ENCODE results near the gene SMARCC1.
"Not testable (repeated sequence)": the region's sequence is repeated elsewhere in the genome, so short reads cannot be mapped to it uniquely, and the experiment has no call there.

The SMARCC1 gene

DNA sequence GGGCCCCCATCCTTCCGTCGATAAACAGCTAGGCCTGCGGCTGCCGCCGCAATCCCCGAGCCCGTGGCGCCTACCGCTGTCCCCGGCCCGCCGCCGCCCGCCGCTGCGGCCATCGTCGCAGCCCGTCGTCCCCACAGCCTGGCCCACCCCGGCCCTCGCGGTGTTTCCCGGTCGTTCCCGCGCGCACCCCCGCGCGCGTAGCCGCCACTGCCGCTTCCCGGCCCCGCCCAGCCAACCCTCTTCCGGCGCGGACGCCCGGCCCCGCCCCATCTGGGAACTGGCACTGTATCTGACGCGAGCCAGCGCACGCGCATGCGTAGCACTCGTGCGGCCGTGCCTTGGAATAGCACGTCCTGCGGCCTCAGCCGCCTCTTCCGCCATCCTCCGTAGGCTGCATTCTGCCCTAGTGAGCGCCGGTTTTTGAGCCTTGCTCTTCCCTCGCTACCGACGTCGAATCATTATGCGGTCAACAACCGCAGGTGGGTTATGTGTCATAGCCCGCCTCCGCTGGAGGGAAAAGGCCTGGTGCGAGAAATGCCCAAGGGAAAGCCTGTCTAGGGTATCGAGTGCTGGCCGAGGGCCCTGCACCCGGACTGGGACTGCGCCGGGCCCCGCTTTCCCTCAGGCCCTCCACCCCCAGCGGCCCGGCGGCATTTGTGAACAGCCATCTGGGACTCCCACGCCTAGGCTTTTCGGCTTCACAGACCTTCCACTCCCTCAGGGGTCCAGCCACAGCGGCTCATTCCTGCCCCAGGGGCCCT is at the start of gene SMARCC1:
SMARCC1 (minus strand) TSS at position 209 of the 761 bp plus-strand sequence; CDS start at position 113, 96 bp downstream.
- peak; percentile 92 to 96 for DNase-seq (ENCODE audit: low read depth in 1 of 2, low spot score in 1 of 2)

DNA sequence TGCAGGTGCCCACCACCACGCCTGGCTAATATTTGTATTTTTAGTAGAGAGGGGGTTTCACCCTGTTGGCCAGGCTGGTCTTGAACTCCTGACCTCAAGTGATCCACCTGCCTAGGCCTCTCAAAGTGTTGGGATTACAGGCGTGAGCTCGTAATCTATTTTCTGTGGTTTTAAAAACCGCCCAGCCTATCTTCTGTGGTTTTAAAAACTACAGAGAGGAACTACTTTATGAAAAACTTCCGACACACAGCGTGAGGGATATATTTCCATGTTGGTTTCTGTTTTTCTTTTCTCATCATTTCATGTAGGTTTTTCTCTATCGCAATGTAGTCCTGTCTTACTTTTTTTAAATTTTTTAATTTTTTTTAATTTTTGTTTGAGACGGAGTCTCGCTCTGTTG is 47.8 kb upstream of the SMARCC1 start:
- not testable (repeated sequence) for DNase-seq (ENCODE audit: low read depth in 1 of 2, low spot score in 1 of 2)

- DNase-seq (ENCODE audit: low read depth in 1 of 2, low spot score in 1 of 2), result no peak
Measured at GRCh38 chr3:47825590-47825989, 43.9 kb upstream of the SMARCC1 start.

DNA sequence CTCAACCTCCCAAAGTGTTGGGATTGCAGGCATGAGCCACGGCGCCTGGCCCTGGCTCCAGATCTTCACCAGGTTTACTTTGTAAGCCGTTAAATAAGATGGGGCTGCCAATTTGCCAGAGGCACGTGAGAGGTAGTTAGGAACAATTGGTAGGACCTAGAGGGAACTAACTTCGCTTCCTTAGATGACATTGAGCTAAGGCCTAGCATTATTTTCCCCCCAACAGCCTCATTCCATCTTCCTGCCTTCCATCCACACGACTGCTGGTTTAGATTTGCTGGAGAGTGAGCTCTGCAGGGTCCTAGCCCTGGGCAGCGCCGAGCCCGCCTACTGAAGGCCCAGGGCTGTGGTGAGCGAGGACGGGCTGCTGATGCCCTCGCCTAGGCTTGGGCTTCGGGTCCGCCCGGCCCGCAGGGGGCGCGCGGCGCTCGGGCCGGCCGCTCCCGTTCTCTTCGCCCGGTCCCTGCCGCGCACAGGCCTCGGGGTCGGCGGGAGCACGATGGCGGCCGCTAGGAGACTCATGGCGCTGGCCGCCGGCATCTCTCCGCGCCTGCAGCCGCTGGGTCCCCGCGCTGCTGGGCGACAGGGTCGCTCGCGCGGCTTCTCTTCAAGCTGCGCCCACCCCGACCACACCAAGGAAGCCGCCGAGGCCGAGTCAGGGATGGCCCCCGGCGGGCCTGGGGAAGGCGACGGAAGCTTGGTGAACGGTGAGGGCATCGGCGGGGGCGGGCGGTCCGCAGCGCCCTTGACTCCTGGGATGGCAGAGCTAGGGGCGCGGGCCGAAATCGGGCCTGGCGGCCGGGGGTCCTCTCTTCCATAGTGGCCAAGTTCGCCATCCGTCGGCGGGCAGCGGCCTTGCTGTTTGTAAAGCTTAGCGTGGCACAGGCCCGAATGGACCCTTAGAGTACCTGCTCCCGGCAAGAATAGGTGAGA is 43.1 kb upstream of the SMARCC1 start:
- peak; percentile 59 to 66 for DNase-seq (ENCODE audit: low read depth in 1 of 2, low spot score in 1 of 2)

DNA sequence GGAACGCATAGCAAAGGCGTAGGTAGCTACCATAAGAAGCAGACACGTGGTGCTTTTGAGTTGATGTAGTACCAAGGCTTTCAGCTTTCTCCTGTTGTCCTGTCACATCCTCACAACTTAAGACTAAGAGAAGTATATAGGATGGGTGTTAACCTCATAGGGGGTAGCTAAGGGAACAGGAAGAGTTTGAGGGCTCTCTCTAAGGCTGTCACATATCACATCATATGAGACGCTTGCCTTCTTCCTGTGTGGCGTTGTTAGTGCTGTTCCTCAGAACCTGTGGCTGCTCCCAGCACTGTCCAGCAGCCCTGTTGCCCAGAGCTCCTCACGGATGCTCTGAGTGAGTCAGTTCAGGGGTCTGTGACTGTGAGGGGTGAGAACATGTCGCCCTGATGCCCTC is 35.9 kb upstream of the SMARCC1 start:
- no peak for DNase-seq (ENCODE audit: low read depth in 1 of 2, low spot score in 1 of 2)

DNA sequence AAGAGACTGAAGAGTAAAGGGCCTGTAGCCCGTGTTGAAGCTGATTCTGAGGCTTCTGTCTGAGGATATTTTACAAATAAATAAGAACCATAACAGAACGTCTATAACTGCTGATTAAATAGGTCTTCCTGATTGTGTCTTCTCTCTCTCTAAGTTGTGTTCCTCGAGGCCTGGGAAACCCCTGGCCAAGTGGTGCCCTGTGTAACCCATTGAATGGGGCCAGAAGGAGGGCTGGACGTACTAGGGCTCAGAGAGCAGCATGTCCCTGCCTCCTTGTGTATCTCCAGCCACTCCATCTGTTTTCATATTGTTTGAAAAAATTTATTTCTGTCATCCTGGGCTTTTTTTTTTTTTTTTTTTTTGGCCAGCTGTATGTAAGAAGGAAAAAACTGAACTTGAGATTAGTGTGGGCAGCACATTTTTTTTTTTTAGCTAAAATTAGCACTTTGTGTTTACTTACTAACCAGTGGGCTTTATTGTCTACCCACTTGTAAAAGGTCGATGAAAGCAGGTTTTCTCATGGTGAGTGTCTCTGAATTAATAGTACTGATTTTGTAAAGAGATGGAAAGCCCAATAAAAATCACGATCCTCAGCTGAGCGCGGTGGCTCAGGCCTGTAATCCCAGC is 32.0 kb upstream of the SMARCC1 start:
- DNase-seq (ENCODE audit: low read depth in 1 of 2, low spot score in 1 of 2), result no peak

DNA sequence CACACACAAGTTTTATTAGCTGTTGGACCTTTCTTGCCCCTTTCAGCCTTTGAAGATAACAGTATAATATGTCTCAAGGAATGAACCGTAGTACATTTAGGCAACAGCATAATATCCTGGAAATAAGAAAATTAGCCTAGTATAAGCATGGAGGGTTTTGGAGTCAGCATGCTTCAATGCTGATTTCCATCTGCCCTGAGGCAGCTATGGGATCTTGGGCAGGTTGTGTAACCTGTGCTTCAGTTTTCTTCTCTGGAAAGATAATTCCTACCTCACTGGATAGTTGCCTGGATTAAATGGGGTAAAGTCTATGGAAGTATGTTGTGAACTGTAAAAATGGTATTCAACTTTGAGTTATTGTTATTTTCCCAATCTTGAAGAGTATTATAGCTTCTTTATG is 22.9 kb upstream of the SMARCC1 start:
- no peak for DNase-seq (ENCODE audit: low read depth in 1 of 2, low spot score in 1 of 2)

DNA sequence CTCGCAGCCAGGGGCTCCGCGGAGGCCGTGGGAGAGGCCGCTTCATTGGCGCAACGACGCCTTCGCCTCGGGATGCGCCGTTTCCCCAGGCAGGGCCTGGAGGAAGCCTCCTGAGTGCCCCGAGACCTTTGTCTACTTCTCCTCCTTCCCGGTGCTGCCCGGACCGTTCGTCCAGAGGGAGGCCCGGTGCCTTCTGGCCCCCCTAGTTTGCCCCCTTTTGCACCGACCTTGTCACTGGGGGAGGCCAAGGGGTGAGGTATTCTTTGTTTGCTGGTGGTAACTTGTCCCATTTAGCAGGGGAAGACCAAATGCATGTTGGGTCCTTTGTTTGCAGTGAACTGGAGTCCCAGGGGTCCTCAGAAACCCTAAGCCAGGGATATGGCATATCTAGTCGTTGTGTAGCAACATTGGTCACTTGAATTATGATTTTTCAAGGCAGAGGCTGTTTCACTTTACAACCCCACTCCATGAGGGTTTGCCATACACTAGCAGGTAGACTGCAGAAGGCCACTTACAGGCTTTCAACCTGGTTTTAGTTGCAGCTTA is 21.9 kb upstream of the SMARCC1 start:
- DNase-seq (ENCODE audit: low read depth in 1 of 2, low spot score in 1 of 2), result no peak

- DNase-seq (ENCODE audit: low read depth in 1 of 2, low spot score in 1 of 2), result peak; percentile 68 to 85
Measured at GRCh38 chr3:47802734-47803479, 21.2 kb upstream of the SMARCC1 start, which contains the start of gene DHX30. Gene DHX30, plus strand, starts transcription at chr3:47803138. Its CDS starts 7,546 bp downstream, at chr3:47810684.

DNA sequence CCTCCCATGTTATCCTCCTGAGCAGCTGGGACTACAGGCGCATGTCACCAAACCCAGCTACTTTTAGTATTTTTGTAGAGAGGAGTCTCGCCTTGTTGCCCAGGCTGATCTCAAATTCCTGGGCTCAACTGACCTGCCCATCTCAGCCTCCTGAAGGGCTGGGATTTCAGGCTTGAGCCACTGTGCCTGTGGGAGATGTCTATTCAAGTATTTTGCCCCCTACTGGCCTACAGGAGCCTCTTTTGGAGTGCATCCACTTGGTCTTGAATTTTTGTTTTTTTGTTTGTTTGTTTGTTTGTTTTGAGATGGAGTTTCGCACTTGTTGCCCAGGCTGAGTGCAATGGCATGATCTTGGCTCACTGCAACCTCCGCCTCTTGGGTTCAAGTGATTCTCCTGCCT is 18.0 kb upstream of the SMARCC1 start:
- no peak for DNase-seq (ENCODE audit: low read depth in 1 of 2, low spot score in 1 of 2)

DNA sequence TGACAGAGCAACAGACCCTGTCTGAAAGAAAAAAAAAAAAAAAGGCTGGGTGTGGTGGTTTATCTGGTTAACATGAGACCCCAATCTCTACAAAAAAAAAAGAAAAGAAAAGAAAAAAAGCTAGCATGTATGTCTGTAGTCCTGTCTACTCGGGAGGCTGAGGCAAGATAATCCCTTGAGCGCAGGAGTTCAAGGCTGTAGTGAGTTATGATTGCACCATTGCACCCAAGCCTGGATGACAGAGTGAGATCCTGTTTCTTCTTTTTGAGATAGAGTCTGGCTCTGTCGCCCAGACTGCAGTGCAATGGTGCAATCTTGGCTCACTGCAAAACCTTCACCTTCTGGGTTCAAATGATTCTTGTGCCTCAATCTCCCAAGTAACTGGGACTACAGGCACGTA is 12.9 kb upstream of the SMARCC1 start:
- DNase-seq (ENCODE audit: low read depth in 1 of 2, low spot score in 1 of 2), result no peak

- DNase-seq (ENCODE audit: low read depth in 1 of 2, low spot score in 1 of 2), result no peak
Measured at GRCh38 chr3:47792699-47793098, 11.0 kb upstream of the SMARCC1 start.

GRCh38 chr3:47791193-47791855 is 9.6 kb upstream of the SMARCC1 start:
- DNase-seq (ENCODE audit: low read depth in 1 of 2, low spot score in 1 of 2), result no peak

- no peak for DNase-seq (ENCODE audit: low read depth in 1 of 2, low spot score in 1 of 2)
Measured at GRCh38 chr3:47783673-47784072, 2.0 kb upstream of the SMARCC1 start.

- DNase-seq (ENCODE audit: low read depth in 1 of 2, low spot score in 1 of 2), result no peak
Measured at GRCh38 chr3:47782446-47783308, 984 bp upstream of the SMARCC1 start.

DNA sequence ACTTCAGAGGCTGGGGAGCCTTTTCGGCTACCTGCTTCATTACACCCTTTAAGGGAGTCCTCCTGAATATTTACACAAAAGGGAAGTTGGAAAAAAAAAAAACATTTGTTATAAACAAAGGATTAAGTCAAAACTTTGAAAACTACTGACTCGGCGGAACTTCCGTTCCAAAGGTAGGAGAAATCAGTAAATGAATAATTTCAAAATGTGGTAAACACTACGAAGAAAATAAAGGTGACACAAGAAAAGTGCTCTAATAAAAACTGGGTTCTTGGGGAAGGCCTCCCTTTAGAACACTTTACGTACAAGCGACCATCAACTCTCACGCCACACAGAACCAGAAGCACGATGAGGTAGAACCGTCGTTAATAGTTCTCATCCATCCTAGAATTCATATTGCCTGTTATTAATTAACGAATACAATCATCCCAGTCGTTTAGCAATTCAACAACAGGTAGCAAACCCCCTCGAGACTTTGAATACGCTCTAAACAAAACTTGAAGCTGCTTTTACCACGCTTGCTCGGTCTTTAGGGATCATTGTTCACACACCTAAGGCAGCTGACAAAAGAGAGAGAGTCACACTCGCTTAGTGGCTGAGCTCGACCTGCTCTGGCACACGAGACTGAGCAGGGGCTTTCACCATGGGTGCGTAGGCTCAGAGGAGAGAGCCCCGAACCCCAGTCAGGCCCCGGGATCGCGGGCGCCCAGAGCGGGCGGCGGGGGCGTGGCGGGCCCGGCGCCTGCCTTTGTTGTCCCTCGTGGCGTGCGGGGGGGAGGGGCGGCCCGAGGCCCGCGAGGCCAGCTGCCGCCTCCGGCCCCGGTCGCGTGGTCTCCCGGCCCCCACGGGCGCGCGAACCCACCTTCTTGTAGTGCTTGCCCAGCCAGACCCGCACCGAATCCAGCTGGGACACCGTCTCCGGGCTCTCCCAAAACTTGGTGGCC is 680 bp downstream of the SMARCC1 start:
- DNase-seq (ENCODE audit: low read depth in 1 of 2, low spot score in 1 of 2), result peak; percentile 41 to 49

DNA sequence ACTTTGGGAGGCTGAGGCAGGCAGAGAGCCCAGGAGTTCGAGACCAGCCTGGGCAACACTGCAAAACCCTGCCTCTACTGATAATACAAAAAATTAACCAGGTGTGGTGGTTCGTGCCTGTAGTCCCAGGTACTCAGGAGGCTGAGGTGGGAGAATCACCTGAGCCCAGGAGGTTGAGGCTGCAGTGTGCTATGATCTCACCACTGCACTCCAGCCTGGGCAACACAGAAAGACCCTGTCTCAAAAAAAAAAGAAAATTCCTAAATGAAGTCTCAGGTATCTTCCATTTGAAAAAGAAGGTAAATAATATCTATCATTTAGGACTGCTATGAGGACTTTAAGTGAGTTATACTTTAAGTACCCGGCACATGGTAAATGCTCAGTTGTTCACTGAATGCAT is 2.9 kb downstream of the SMARCC1 start:
- DNase-seq (ENCODE audit: low read depth in 1 of 2, low spot score in 1 of 2), result no peak

DNA sequence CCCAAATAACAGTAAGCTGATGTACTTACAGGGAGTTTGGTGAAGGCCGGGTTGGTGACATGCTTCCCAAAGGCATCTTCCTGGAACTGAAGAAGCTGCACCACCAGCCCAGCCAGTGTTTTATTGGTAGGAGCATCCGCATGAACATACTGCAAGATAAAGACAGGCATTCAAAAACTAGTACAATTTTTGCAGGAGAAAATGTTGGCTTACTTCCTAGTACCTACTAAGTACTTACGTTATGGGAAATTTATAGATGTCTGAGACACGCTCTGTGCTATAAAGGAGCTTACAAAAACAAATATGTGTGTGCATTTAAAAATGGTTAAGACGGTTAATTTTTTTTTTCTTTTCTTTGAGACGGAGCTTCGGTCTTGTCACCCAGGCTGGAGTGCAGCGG is 8.9 kb downstream of the SMARCC1 start:
- DNase-seq (ENCODE audit: low read depth in 1 of 2, low spot score in 1 of 2), result no peak
